GM12878 (cell line): Measurements from ENCODE around the gene COL18A1. TPM values are rescaled to one million over a fixed set of nuclear protein-coding genes. Genes with fewer than 3 reads are reported as not detected.

ENCODE experiments used
- ATAC-seq: fragments of 200-7000 bp; cut with Tn5 transposase; 3 replicates; pipeline ENCODE4 v1.9.1; 2020; ENCODE audit warnings: mild to moderate bottlenecking, moderate library complexity
- BruUV-seq: library from RNA; stranded (reverse); fragments of 400-500 nt; replicated peaks from 2 replicates; lab custom pipeline; 2021; lab: Mats Ljungman, UMichigan
- CTCF ChIA-PET: fragments of 300-600 bp; sonication (Branson Sonifier 250); formaldehyde crosslinking; extraction: SDS; loops from one replicate; lab custom pipeline; 2021; ENCODE audit warnings: inconsistent platforms; lab: Yijun Ruan, JAX
- POLR2A ChIA-PET: fragments of 350-600 bp; formaldehyde crosslinking; extraction: SDS; loops from one replicate; lab custom pipeline; 2021; ENCODE audit warnings: inconsistent platforms; lab: Charles Lee
- RAD21 ChIA-PET: fragments of 300-600 bp; sonication (Branson Sonifier 250); formaldehyde crosslinking; loops from one replicate; lab custom pipeline; 2023; ENCODE audit warnings: antibody characterized with exemption; ENCODE audit not compliant: unreplicated experiment; lab: Charles Lee
- SMC1A ChIA-PET: fragments of 300-600 bp; sonication (Branson Sonifier 250); formaldehyde crosslinking; loops from one replicate; lab custom pipeline; 2023; ENCODE audit not compliant: unreplicated experiment, uncharacterized antibody; lab: Charles Lee
- DNase-seq: peaks from one replicate; pipeline ENCODE4 v3.0.0-alpha.2; 2011; ENCODE audit warnings: low read depth, low spot score
- FAIRE-seq: peaks from 3 replicates; lab custom pipeline; 2011; peaks lifted over from hg19 to GRCh38; lab: Jason Lieb, UNC
- H2AFZ ChIP-seq: 2 replicates; pipeline ENCODE4 v1.6.0; 2011; ENCODE audit warnings: low read depth, low read length, control low read depth; ENCODE audit not compliant: control insufficient read depth
- H3K27ac ChIP-seq: 2 replicates; pipeline ENCODE4 v1.5.1; 2011; ENCODE audit warnings: control low read depth; ENCODE audit not compliant: control insufficient read depth, insufficient read depth
- H3K27me3 ChIP-seq, 2 experiments: replicated peaks in 1 of 2; 2 replicates each; pipeline versions ENCODE4 v1.6.0 to v1.6.1; 2011; ENCODE audit warnings: low read length in 1 of 2; ENCODE audit not compliant: control insufficient read depth in 2 of 2, insufficient read depth in 2 of 2
- H3K36me3 ChIP-seq, 2 experiments: 2 replicates each; pipeline ENCODE4 v1.5.1; 2011; ENCODE audit warnings: low read length in 1 of 2; ENCODE audit not compliant: control insufficient read depth in 2 of 2, insufficient read depth in 2 of 2
- H3K4me1 ChIP-seq: 2 replicates; pipeline ENCODE4 v1.6.1; 2011; ENCODE audit warnings: mild to moderate bottlenecking, low read length, moderate library complexity, mixed read lengths; ENCODE audit not compliant: control insufficient read depth, insufficient read depth
- H3K4me2 ChIP-seq: 2 replicates; pipeline ENCODE4 v1.6.0; 2011; ENCODE audit warnings: control low read depth; ENCODE audit not compliant: control insufficient read depth, insufficient read depth
- H3K4me3 ChIP-seq: fragments of 200-600 bp; sonication (generic); 2 replicates; pipeline ENCODE4 v1.5.1; 2016
- H3K79me2 ChIP-seq: 2 replicates; pipeline ENCODE4 v1.6.0; 2011; ENCODE audit warnings: low read length; ENCODE audit not compliant: control insufficient read depth, insufficient read depth
- H3K9ac ChIP-seq: 2 replicates; pipeline ENCODE4 v1.8.0; 2011; ENCODE audit warnings: low read length, control low read depth, mixed read lengths; ENCODE audit not compliant: control insufficient read depth, insufficient read depth
- H3K9me3 ChIP-seq: replicated peaks from 3 replicates; pipeline ENCODE4 v1.5.1; 2011; ENCODE audit warnings: mild to moderate bottlenecking, low read length; ENCODE audit not compliant: control insufficient read depth, insufficient read depth
- H4K20me1 ChIP-seq: 2 replicates; pipeline ENCODE4 v1.6.0; 2011; ENCODE audit not compliant: control insufficient read depth, insufficient read depth
- BCL3 ChIP-seq: IDR thresholded peaks from 2 replicates; pipeline ENCODE4 v1.6.1; 2011; ENCODE audit warnings: borderline replicate concordance, low read depth, mild to moderate bottlenecking, moderate library complexity, low read length; ENCODE audit not compliant: insufficient read depth, poor library complexity, severe bottlenecking
- PBX3 ChIP-seq: IDR thresholded peaks from 2 replicates; pipeline ENCODE4 v1.6.1; 2011; ENCODE audit warnings: mild to moderate bottlenecking, low read depth, low read length, moderate library complexity; ENCODE audit not compliant: insufficient replicate concordance
- RELA ChIP-seq: fragments of 450-650 bp; IDR thresholded peaks from 2 replicates; pipeline ENCODE4 v1.8.0; 2014; ENCODE audit warnings: borderline replicate concordance; ENCODE audit not compliant: partially characterized antibody
- RUNX3 ChIP-seq: IDR thresholded peaks from 2 replicates; pipeline ENCODE4 v1.6.1; 2012; ENCODE audit warnings: low read length, inconsistent platforms
- ZNF207 ChIP-seq: fragments of 450-650 bp; IDR thresholded peaks from 2 replicates; pipeline ENCODE4 v1.6.1; 2014; ENCODE audit warnings: antibody characterized with exemption, mild to moderate bottlenecking, borderline replicate concordance
- WGBS: methylation state at CpG from one replicate; pipeline ENCODE4 v1.1.6; 2016; ENCODE audit warnings: low lambda C conversion rate; ENCODE audit not compliant: insufficient replicate concordance, insufficient coverage; ENCODE audit errors: missing lambda C conversion rate; 5-methylcytosine and 5-hydroxymethylcytosine counted together
- in situ Hi-C: fragments of 300-500 bp; cut with MboI; formaldehyde crosslinking; loops from 9 replicates; pipeline ENCODE4 v1.14.3; 2018; ENCODE audit warnings: mixed read lengths
- intact Hi-C: fragments of 100-400 bp; cut with micrococcal nuclease; formaldehyde crosslinking; loops from one replicate; pipeline ENCODE4 v1.14.2; 2022; ENCODE audit not compliant: unreplicated experiment
- polyA plus RNA-seq, 11 experiments: library from polyadenylated mRNA; depleted of rRNA in 4 of 11; unstranded in 6 of 11; stranded (reverse) in 5 of 11; fragments of >200 nt; fragmentation: Nextera tagmentation in 4 of 11; fragmentation: Illumina TruSeq in 1 of 11; extraction: Ambion mirVana in 4 of 11; extraction: Trizol in 1 of 11; gene quantifications; 1 replicate in 1 of 11; 2 replicates in 10 of 11; pipeline versions ENCODE4 v1.2.1 to v1.2.3, GENCODE V29; 2011 to 2016; ENCODE audit warnings: inconsistent platforms in 2 of 11, missing spikeins in 2 of 11, low read depth in 1 of 11
- total RNA-seq, 4 experiments: library from RNA; depleted of rRNA in 3 of 4; stranded (reverse); fragments of >200 nt in 3 of 4; fragmentation: Illumina TruSeq in 1 of 4; extraction: Trizol in 1 of 4; gene quantifications; 2 replicates each; pipeline versions ENCODE4 v1.2.1 to v1.2.3, GENCODE V29; 2013 to 2021

The COL18A1 gene
- total and polyA plus RNA-seq, 10 of the 15 experiments (the other 5 are each of a cell fraction or from before 2014, with no cell fraction given): under 0.01 to 0.49 (median 0.09) TPM; not detected in 3

GRCh38 chr21:45453308-45453950 is 48.5 kb downstream of the COL18A1 start:
- ChIA-PET RAD21 (no interaction called here), SMC1A (no interaction called here), POLR2A (interaction anchor here (0.5 kb wide), 1 partner anchor 331 kb away, joined by 7 read pairs; no protein-coding TSS in a partner anchor), CTCF (no interaction called here)
- WGBS: 70% methylated on average over 13 of the region's 13 CpGs
- FAIRE-seq (no peak), DNase-seq (no peak), ATAC-seq (no peak)
- H4K20me1 ChIP-seq: no peaks in the 10 kb centered on the region
- intact Hi-C loops (no loop called here), in situ Hi-C loops (loop anchor here (25.0 kb wide), 1 partner anchor 359 kb away; no protein-coding TSS in a partner anchor)
- no peak overlapping the region for H3K27ac ChIP-seq
- H3K4me2 ChIP-seq: no peak overlapping the region
- H3K4me1 ChIP-seq: no peaks in the 10 kb centered on the region
- H3K79me2 ChIP-seq: no peaks in the 10 kb centered on the region
- H3K4me3 ChIP-seq: no peak overlapping the region
- H2AFZ ChIP-seq: no peak overlapping the region
- H3K9ac ChIP-seq: no peak overlapping the region
- no TSS peak for BruUV-seq
- H3K9me3 ChIP-seq: no peaks in the 10 kb centered on the region; the same call in 2 of the 3 replicates
- H3K27me3 ChIP-seq: no peaks in the 10 kb centered on the region
- TF ChIP-seq BCL3 (peak; percentile 44), RELA (no peak), PBX3 (peak; percentile 18), ZNF207 (no peak), RUNX3 (no peak)
- no peaks in the 10 kb centered on the region for H3K36me3 ChIP-seq
